PC-3 (cell line): ENCODE data around the gene TAGLN2. TPM values are rescaled to one million over a fixed set of nuclear protein-coding genes. Genes with fewer than 3 reads are reported as not detected.
A peak's percentile ranks its signal among the peaks of the same experiment; 100 is the strongest.

Source experiments
- ATAC-seq: fragments of 200-7000 bp; cut with Tn5 transposase; 2 replicates; pipeline ENCODE4 v1.9.1; 2020; ENCODE audit warnings: mild to moderate bottlenecking, moderate library complexity
- BruUV-seq: library from RNA; stranded (reverse); fragments of 400-500 nt; replicated peaks from 2 replicates; lab custom pipeline; 2021; lab: Mats Ljungman, UMichigan
- CTCF ChIA-PET: fragments of 300-600 bp; sonication (Branson Sonifier 250); formaldehyde crosslinking; loops from one replicate; lab custom pipeline; 2022; ENCODE audit warnings: antibody characterized with exemption; lab: Charles Lee
- POLR2A ChIA-PET: fragments of 300-600 bp; sonication (Branson Sonifier 250); formaldehyde crosslinking; loops from one replicate; lab custom pipeline; 2022; ENCODE audit warnings: antibody characterized with exemption; ENCODE audit not compliant: unreplicated experiment; lab: Charles Lee
- DNase-seq: peaks from one replicate; pipeline ENCODE4 v3.0.0-alpha.2; 2015
- H2AFZ ChIP-seq: fragments of 300-600 bp; sonication (generic); 2 replicates; pipeline ENCODE4 v1.6.0; 2016; ENCODE audit warnings: antibody characterized with exemption, low read length
- H3F3A ChIP-seq: fragments of 300-600 bp; sonication (generic); one replicate; pipeline ENCODE4 v1.6.0; 2017; ENCODE audit warnings: antibody characterized with exemption, low read length, control low read depth, mild to moderate bottlenecking; ENCODE audit not compliant: unreplicated experiment
- H3K27ac ChIP-seq: fragments of 300-600 bp; sonication (generic); 2 replicates; pipeline ENCODE4 v1.5.1; 2016; ENCODE audit warnings: mild to moderate bottlenecking, low read length
- H3K27me3 ChIP-seq: fragments of 300-600 bp; sonication (generic); 2 replicates; pipeline ENCODE4 v1.6.1; 2016; ENCODE audit warnings: low read length, mixed read lengths
- H3K36me3 ChIP-seq: fragments of 300-600 bp; sonication (generic); 2 replicates; pipeline ENCODE4 v1.6.1; 2016; ENCODE audit warnings: low read depth, mixed run types, low read length, mixed read lengths
- H3K4me1 ChIP-seq: fragments of 300-600 bp; sonication (generic); 2 replicates; pipeline ENCODE4 v1.5.1; 2016; ENCODE audit warnings: low read length; ENCODE audit not compliant: insufficient read depth
- H3K4me2 ChIP-seq: fragments of 300-600 bp; sonication (generic); 2 replicates; pipeline ENCODE4 v1.6.0; 2016; ENCODE audit warnings: low read length
- H3K4me3 ChIP-seq: fragments of 300-600 bp; sonication (generic); 2 replicates; pipeline ENCODE4 v1.5.1; 2016; ENCODE audit warnings: mild to moderate bottlenecking, low read length, mixed read lengths
- H3K79me2 ChIP-seq: fragments of 300-600 bp; sonication (generic); 2 replicates; pipeline ENCODE4 v1.6.1; 2017; ENCODE audit warnings: low read length, mixed read lengths
- H3K9ac ChIP-seq: fragments of 300-600 bp; sonication (generic); 2 replicates; pipeline ENCODE4 v1.6.0; 2016; ENCODE audit warnings: mild to moderate bottlenecking, low read length
- H3K9me2 ChIP-seq: fragments of 300-600 bp; sonication (generic); replicated peaks from 2 replicates; pipeline ENCODE4 v1.6.1; 2016; ENCODE audit warnings: mixed run types, low read length, mixed read lengths
- H3K9me3 ChIP-seq: fragments of 300-600 bp; sonication (generic); 2 replicates; pipeline ENCODE4 v1.6.1; 2016; ENCODE audit warnings: low read length, mixed read lengths
- H4K20me1 ChIP-seq: fragments of 300-600 bp; sonication (generic); 2 replicates; pipeline ENCODE4 v1.6.1; 2016; ENCODE audit warnings: low read length, mixed read lengths
- EZH2 ChIP-seq: fragments of 300-600 bp; sonication (generic); IDR thresholded peaks from one replicate; pipeline ENCODE4 v1.6.1; 2017; ENCODE audit warnings: antibody characterized with exemption, mild to moderate bottlenecking, low read length; ENCODE audit not compliant: unreplicated experiment
- EZH2phosphoT487 ChIP-seq: fragments of 300-600 bp; sonication (generic); IDR thresholded peaks from 2 replicates; pipeline ENCODE4 v1.6.1; 2018; ENCODE audit warnings: mild to moderate bottlenecking, antibody characterized with exemption, low read length, borderline replicate concordance
- intact Hi-C: fragments of 100-400 bp; cut with micrococcal nuclease; formaldehyde crosslinking; loops from 2 replicates; pipeline ENCODE4 v1.9.0; 2023
- total RNA-seq: library from RNA; depleted of rRNA; stranded (reverse); fragments of >200 nt; gene quantifications from 2 replicates; pipeline ENCODE4 v1.2.3, GENCODE V29; 2014
- TF ChIP-seq, protein P1 (sequence below): fragments of 300-600 bp; sonication (generic); conservative IDR thresholded peaks from 2 replicates; pipeline ENCODE4 v1.5.1; 2017; ENCODE audit warnings: antibody characterized with exemption, low read depth, mild to moderate bottlenecking, low read length

TAGLN2 gene
- total RNA-seq, 1 experiment from 2014 or later, result 1,584 TPM

- H3K4me3 ChIP-seq, result peak overlapping the region; percentile 96
- H3K4me2 ChIP-seq, result peak overlapping the region; percentile 98
- POLR2A ChIA-PET, result interaction anchor here (0.6 to 1.7 kb wide), 3 partner anchors 9 to 42 kb away, joined by 3 to 12 read pairs (median 10); no protein-coding TSS in a partner anchor
- no peaks in the 10 kb centered on the region for H3K9me3 ChIP-seq
- peak overlapping the region; percentile 99 for H3K9ac ChIP-seq
- no peaks in the 10 kb centered on the region for H3K9me2 ChIP-seq
- H2AFZ ChIP-seq, result no peak overlapping the region
- H3K27me3 ChIP-seq, result no peaks in the 10 kb centered on the region
- DNase-seq (peak; percentile 82), ATAC-seq (peak; percentile 27)
- H3K27ac ChIP-seq, result peak overlapping the region; percentile 99
- peaks cover 58% of the 10 kb centered on the region for H4K20me1 ChIP-seq
- CTCF ChIA-PET, result interaction anchor here (0.6 to 0.8 kb wide), 2 partner anchors 30 kb away, joined by 4 read pairs; no protein-coding TSS in a partner anchor
- H3F3A ChIP-seq, result peaks cover 6% of the 10 kb centered on the region
- no TSS peak for BruUV-seq
- peaks cover 62% of the 10 kb centered on the region for H3K4me1 ChIP-seq
- peaks cover 76% of the 10 kb centered on the region for H3K79me2 ChIP-seq
- peaks cover 53% of the 10 kb centered on the region for H3K36me3 ChIP-seq
- TF ChIP-seq EZH2 (no peak), EZH2phosphoT487 (no peak)
- TF ChIP-seq, protein P1, sequence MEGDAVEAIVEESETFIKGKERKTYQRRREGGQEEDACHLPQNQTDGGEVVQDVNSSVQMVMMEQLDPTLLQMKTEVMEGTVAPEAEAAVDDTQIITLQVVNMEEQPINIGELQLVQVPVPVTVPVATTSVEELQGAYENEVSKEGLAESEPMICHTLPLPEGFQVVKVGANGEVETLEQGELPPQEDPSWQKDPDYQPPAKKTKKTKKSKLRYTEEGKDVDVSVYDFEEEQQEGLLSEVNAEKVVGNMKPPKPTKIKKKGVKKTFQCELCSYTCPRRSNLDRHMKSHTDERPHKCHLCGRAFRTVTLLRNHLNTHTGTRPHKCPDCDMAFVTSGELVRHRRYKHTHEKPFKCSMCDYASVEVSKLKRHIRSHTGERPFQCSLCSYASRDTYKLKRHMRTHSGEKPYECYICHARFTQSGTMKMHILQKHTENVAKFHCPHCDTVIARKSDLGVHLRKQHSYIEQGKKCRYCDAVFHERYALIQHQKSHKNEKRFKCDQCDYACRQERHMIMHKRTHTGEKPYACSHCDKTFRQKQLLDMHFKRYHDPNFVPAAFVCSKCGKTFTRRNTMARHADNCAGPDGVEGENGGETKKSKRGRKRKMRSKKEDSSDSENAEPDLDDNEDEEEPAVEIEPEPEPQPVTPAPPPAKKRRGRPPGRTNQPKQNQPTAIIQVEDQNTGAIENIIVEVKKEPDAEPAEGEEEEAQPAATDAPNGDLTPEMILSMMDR, result no peak
- intact Hi-C loops, result loop anchor here (1.0 to 2.0 kb wide), 3 partner anchors 7 to 27 kb away; partner anchors contain the start of gene IGSF9
These were observed 1.9 kb downstream of the TAGLN2 start for GRCh38 chr1:159923203-159924024.

DNA sequence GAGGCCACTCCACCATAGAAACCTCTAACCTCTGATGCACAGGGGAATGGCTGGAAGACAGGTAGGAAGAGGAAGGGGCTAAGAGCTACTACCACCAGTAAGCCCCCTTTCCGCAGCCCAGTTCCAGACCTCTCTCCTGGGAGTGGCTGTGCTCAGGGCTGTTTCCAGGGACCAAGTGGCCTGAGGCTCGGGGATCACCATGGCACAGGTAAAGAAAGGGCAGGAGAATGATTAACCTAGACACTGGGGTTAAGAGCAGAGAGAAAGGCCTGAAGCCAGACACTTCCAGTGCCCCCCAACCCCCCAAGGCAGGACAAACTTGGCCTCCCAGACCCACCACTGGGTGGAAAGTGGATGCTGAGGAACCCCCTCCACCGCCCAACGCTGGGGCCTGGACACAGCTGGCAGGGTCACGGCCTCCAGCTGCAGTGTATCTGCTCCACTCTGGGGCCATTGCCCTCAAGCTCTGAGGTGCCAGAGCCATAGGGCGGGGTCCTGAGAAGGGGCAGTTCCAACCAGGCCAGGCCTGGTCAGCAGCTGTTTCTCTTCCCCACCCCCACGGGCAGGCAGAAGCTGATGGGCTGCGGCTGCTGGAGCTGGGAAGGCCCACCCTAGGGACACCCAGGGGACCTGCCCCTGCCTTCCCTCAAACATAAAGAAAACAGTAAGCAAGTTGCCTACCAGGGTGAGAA lies 2.6 kb downstream of the TAGLN2 start:
- POLR2A ChIA-PET, result interaction anchor here (1.7 kb wide), 1 partner anchor 8 kb away, joined by 12 read pairs; no protein-coding TSS in a partner anchor
- intact Hi-C loops, result no loop called here
- Histone ChIP-seq H3K36me3 (peaks cover 59% of the 10 kb centered on the region), H3K9me2 (no peaks in the 10 kb centered on the region), H3K79me2 (peaks cover 81% of the 10 kb centered on the region), H3F3A (peaks cover 6% of the 10 kb centered on the region), H3K27ac (peak overlapping the region; percentile 99), H3K9me3 (no peaks in the 10 kb centered on the region), H2AFZ (no peak overlapping the region), H3K4me3 (peak overlapping the region; percentile 96), H3K27me3 (no peaks in the 10 kb centered on the region), H3K4me2 (peak overlapping the region; percentile 98), H3K4me1 (peaks cover 70% of the 10 kb centered on the region), H4K20me1 (peaks cover 61% of the 10 kb centered on the region), H3K9ac (peak overlapping the region; percentile 99)
- CTCF ChIA-PET, result interaction anchor here (0.8 kb wide), 1 partner anchor 30 kb away, joined by 4 read pairs; no protein-coding TSS in a partner anchor
- TF ChIP-seq EZH2phosphoT487 (no peak), EZH2 (no peak)
- TF ChIP-seq, protein P1, result no peak
- DNase-seq (no peak), ATAC-seq (no peak)
- no TSS peak for BruUV-seq
